ENCODE results near the gene ARHGEF28.

Gene ARHGEF28

DNA sequence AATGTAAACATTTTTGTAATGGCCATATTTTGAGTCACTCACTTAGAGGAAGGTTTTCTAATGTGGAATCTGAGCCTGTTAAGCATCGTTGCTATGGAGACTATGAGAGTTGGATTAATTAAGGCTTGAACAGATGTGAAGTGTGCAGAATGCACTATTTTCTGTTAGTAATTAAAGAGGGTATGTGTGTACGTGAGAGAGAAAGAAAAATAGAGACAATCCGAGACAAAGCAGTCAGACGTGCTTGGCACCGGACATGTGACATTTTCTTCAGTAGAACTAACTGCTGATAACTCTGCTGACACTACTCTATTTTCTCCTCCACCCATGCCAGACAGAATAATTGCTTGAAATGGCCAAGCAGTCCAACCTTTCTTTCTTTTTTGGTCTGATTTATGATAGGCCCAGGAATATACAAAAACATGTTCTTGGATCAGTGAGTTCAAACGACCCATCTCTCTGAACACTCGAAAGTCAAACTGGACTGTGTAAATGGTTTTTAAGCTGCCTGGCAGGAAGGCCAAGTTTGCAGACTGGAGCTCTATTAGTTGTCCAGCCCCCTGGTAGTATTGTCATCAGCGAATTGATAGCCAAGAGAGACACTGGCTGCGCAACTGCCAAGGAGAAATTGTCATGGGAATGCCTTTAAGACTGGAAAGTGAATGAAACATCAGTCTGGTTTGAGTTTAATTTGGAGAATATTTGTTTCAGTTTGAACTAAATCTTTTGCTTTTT lies 322.1 kb downstream of the ARHGEF28 start:
- no peak for DNase-seq

DNA sequence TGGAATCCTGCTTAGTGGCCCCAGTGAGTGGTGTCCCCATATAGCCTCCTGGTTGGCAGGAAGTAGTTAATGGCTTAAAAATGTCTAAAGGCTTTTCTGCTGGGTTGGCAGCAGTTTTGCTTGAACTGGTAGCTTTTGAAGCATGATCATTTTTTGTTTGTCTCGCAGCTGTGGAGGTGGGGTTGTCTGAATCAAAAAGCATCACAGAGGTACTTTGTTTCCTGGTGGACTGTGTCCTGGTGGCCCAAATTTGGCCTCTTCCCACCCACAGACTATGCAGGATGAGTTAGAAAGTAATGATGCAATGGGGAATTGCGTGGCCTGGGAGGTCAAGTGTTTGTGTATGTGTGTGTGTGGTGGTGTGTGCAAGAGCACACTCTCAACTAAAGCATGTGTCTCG lies 322.7 kb downstream of the ARHGEF28 start:
- DNase-seq = no peak

DNA sequence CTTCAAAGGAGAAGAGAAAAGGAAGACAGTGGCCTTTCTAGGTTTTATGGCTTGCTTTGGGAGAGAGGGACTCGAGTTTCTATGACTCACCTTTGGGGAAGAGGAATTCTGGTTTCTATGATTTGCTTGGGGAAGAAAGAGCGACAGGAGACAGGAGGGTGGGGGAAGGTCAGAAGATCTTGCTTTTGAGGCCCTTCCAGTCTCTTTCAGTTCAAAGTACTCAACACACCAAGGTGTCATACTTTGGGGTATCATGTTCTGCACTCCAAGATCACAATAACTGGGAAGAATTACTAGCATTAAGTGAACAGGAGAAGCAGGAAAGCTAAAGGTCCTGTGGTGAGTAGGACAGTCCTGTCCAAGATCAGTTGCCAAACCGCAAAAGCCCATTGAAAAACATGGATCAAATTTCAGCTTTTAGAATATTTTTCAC lies 324.5 kb downstream of the ARHGEF28 start:
- DNase-seq = no peak

DNA sequence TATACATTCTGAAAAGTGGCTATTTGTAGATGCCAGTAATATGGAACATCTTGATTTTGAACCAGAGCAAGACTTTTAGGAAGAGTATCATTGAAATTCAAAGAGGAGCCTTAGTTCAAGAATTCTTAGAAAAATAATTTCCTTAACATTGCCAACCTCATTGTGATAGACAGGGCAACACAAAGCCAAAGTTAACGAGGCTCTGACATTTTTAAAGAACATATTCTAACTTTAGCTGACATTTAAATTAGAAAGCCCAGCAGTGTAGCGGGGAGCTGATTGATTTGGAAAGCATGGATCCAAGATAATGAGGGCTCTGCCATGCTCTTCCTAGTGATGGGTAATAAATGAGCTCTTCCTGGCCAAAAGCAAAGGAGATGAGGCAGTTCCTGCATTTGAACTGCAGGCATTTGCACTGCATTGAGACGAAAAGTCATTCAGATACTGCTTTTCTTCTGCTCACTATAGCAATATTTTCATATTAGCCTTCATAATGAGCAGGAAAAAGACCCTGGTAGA lies 325.0 kb downstream of the ARHGEF28 start:
- no peak for DNase-seq

DNA sequence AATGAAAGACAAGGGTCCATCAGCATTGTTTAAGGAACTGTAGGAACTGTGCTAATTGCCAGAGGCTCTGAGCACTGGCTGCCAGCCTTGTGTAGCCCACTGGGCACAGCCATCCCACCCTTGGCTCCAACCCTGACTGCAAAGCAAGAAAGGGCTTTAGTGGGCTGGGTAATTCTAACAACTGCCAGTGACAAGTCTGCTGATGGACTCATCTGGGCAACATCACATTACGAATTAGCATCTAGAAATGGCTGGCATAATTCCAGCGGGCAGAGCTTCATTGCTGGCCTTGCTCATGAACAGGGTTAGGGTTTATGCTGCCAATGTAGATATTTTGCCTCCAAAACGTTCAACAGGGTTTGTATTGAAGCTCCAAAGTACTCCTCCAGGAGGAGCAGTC lies 326.9 kb downstream of the ARHGEF28 start:
- no peak for DNase-seq

DNA sequence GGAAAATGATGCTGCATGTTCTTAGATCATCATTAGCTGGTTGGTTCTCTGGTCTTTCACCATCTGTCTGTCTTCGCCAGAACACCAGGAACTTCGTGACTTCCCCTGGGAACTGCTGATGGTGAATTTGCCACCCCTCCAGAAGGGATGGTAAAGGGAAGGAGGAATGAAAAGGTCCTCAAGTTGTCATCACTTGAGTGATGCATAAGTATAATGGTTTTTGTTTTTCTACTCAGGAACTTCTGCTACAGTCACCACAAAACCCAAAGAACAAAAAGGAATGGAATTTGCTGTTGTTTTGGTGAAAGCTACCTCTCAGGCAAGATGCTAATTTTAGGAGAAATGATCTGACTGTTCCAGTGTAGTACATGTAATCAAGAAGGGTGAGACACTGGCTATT lies 328.4 kb downstream of the ARHGEF28 start:
- DNase-seq = no peak

DNA sequence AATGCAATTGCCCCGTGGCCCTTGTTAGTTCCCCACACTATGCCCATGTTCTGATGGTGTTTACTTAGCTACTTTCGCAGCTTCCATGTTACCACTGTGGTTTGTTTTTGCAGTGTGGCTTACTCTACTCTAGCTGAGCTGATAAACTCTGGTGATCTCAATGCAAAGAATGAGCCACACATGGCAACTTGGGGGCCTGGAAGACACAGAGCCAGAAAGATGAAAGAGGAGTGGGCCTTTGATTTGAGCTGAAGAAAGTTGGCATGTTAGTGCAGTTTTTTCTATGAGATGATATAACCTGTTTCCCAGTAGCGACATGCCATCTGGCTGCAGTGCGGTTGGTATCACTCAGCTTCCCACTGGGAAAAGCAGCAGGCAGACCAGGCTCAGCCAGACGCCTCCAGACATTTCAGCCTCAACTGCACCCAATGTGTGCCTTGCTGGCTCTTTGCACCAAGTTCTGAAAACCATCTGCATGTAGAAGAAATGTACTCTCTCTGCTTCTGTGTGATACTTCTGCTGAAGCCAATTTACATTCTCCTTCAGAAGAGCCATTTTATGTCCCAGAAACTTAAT lies 329.4 kb downstream of the ARHGEF28 start:
- DNase-seq = no peak

- no peak for DNase-seq
These were observed 331.5 kb downstream of the ARHGEF28 start for GRCh38 chr5:73957397-73958001.

GRCh38 chr5:73958037-73958436 lies 332.0 kb downstream of the ARHGEF28 start:
- DNase-seq = no peak

GRCh38 chr5:73960023-73960422 lies 334.0 kb downstream of the ARHGEF28 start:
- no peak for DNase-seq

- DNase-seq = no peak
These were observed 334.4 kb downstream of the ARHGEF28 start for GRCh38 chr5:73960426-73960825.

DNA sequence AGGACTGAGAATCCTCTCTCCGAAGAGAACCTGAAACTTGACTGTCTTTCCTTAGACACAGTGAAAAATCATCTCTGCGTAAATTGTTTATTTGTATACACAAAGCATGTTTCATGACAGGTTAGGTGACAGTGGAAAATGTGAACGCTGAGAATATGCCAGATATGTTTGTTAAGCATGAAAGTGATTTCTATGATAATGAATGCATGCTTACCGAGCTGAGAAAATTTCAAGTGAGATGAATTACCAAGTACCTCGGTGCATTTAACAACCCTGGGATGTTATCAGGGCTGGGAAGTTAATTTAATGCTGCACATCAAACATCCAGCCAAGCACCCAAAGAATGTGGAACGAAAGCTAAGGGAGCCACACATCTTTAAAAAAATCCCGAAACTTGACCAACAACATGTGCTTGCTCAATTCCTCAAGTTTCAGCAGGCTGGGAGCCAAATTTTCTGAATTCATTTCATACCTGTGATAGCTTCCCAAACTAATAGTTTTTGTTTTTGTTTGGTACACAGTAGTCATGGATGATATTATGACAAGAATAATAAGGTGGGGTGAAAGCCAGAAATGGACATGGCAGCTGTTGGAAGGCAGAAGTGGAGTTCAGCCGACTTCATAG lies 336.9 kb downstream of the ARHGEF28 start:
- DNase-seq = no peak

- no peak for DNase-seq
These were observed 338.4 kb downstream of the ARHGEF28 start for GRCh38 chr5:73964352-73964865.

GRCh38 chr5:73966451-73966850 lies 340.5 kb downstream of the ARHGEF28 start:
- no peak for DNase-seq

DNA sequence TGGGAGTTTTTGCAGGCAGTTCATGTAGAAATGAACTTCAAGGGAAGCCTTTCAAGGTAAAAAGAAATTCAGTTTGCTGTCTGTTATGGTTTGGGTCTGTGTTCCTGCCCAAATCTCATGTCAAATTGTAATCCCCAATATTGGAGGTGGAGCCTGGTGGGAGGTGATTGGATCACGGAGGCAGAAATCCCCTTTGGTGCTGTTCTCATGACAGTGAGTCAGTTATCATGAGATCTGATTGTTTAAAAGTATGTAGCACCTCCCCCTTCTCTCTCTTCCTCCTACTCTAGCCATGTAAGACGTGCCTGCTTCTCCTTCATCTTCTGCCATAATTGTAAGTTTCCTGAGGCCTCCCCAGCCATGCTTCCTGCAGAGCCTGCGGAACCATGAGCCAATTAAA lies 341.4 kb downstream of the ARHGEF28 start:
- peak; percentile 19 for DNase-seq

DNA sequence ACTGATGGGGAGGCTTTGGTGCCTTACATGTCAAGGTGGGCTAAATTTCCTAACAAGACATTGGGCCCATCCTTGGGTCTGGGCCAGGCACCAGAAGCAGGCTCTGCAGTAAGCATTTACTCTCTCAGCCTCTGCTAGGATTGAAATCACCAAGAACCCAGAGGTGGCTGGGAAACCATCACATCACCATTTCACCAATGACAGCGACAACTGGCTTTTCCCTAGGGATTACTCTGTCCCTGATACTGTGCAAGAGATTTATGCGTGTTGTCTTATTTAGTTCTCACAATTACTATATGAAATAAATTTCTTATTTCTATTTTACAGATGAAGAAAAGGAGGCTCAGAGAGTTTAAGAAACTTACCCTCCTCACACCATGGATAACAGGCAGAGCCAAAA lies 342.2 kb downstream of the ARHGEF28 start:
- DNase-seq = no peak

GRCh38 chr5:73968729-73969128 lies 342.7 kb downstream of the ARHGEF28 start:
- DNase-seq = no peak

DNA sequence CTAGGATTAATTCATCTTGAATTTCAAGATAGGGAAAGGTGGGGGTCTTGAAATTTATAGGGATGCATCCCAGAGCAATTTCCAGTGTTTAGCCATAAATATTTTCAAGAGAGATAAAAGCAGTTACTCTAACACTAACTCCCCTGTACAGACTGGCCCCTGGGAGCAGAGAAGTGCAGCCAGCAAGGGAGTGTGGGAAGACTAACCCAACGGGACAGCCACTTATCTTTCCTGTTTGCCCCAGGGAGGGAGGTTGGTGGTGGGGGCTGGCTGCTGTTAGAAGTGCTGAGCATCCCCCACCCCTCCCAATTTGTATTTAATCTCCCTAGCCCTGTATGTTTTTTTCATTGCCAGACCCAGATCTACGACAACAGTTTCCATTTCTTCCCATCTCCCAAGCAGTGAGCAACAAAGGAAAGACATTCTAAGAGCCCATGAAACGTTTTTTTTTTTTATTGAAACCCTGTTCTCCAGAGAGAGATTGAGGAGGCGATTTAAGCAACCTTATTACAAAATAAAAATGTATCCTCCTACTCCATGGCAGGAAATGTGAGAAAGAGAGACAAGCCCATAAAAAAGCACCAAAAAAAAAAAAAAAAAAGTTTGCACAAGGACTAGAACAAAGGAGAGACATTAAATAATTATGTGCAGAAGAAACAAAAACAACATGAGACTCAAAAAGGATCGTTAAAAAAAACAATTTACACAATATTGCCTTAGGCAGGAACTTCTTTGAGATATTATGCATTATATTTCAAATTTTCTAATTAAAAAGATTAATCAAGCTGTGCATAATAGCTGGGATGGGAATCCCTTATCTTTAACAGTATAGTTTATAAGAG lies 343.4 kb downstream of the ARHGEF28 start:
- no peak for DNase-seq

- DNase-seq = no peak
These were observed 345.3 kb downstream of the ARHGEF28 start for GRCh38 chr5:73971326-73971725.

GRCh38 chr5:73973135-73973534 lies 347.1 kb downstream of the ARHGEF28 start:
- no peak for DNase-seq

DNA sequence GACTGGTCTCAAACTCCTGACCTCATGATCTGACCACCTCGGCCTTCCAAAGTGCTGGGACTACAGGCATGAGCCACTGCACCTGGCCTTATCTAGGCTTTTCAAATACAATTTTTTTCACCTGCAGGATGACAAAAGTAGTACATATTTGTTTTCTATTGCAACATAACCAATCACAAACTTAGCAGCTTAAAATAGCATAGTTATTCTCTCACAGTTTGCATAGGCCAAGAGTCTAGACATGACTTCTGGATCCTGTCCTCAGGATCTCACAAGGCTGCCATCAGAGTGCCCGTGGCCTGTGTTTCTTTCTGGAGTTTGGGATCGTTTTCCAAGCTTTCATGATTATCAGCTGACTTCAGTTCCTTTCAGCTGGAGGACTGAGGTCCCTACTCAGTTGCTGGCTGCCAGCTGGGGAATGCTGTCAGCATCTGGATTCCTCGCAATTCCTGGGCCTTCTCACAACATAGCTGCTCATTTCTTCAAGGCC lies 348.9 kb downstream of the ARHGEF28 start:
- DNase-seq = no peak

- no peak for DNase-seq
These were observed 349.8 kb downstream of the ARHGEF28 start for GRCh38 chr5:73975845-73976244.

All from suppressor macrophage treated with lipopolysaccharide for 4 hours (primary cell).